SK-N-SH (cell line): ENCODE data around the gene NLRP9.

Experiments
- CTCF ChIP-seq: fragments of 200-600 bp; sonication (generic); IDR thresholded peaks from 2 replicates; pipeline ENCODE4 v1.6.1; 2017; ENCODE audit warnings: antibody characterized with exemption, mild to moderate bottlenecking, moderate library complexity
- FOSL2 ChIP-seq: IDR thresholded peaks from 2 replicates; pipeline ENCODE4 v1.4.0; 2012; ENCODE audit warnings: low read depth, mild to moderate bottlenecking, moderate library complexity, borderline replicate concordance
- MXI1 ChIP-seq: IDR thresholded peaks from 2 replicates; pipeline ENCODE4 v1.6.1; 2012; ENCODE audit warnings: mild to moderate bottlenecking, low read depth, low read length, improper control_type of control experiment
- POLR2AphosphoS5 ChIP-seq: IDR thresholded peaks from 2 replicates; pipeline ENCODE4 v1.6.1; 2012; ENCODE audit warnings: low read depth, low read length
- RAD21 ChIP-seq: IDR thresholded peaks from 2 replicates; pipeline ENCODE4 v1.6.1; 2012; ENCODE audit warnings: mild to moderate bottlenecking, low read length
- RCOR1 ChIP-seq: fragments of 150-350 bp; IDR thresholded peaks from 2 replicates; pipeline ENCODE4 v1.6.1; 2017; ENCODE audit warnings: antibody characterized with exemption, low read length
- TAF1 ChIP-seq: IDR thresholded peaks from 2 replicates; pipeline ENCODE4 v1.6.1; 2012; ENCODE audit warnings: low read depth, mild to moderate bottlenecking, low read length, moderate library complexity, borderline replicate concordance
- USF2 ChIP-seq: fragments of 150-350 bp; IDR thresholded peaks from 2 replicates; pipeline ENCODE4 v1.6.1; 2017; ENCODE audit warnings: antibody characterized with exemption, low read length, low read depth, borderline replicate concordance

DNA sequence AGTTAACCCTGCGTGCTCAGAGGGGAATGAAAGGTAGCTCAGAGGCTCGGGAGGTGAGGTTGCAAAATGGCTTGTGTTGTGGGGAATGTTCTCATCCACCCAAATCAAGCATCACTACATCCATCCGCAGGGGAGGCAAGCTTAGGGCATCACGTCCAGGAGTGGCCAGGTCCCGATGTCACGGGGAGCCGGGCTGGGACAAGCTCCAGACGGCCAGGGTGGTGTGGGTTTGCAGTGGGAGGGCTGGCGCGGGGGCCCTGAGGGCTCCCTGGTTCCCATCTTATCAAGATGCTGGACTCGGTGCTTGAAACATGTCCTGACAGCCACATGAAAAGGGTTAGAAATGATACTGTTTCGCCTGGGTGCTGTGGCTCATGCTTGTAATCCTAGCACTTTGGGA, 37.4 kb downstream of the NLRP9 start:
- no peak for TF ChIP-seq CTCF
- TF ChIP-seq RAD21 = no peak
- no peak for TF ChIP-seq USF2
- TF ChIP-seq TAF1 = no peak
- no peak for TF ChIP-seq RCOR1
- TF ChIP-seq POLR2AphosphoS5 = no peak
- TF ChIP-seq MXI1 = no peak
- no peak for TF ChIP-seq FOSL2
